ENCODE data around the gene SLC35A5. TPM values are rescaled to one million over a fixed set of nuclear protein-coding genes. Genes with fewer than 3 reads are reported as not detected.

The SLC35A5 gene
- total RNA-seq, 2 experiments from 2014 or later: 17.4 to 23.2 TPM

DNA sequence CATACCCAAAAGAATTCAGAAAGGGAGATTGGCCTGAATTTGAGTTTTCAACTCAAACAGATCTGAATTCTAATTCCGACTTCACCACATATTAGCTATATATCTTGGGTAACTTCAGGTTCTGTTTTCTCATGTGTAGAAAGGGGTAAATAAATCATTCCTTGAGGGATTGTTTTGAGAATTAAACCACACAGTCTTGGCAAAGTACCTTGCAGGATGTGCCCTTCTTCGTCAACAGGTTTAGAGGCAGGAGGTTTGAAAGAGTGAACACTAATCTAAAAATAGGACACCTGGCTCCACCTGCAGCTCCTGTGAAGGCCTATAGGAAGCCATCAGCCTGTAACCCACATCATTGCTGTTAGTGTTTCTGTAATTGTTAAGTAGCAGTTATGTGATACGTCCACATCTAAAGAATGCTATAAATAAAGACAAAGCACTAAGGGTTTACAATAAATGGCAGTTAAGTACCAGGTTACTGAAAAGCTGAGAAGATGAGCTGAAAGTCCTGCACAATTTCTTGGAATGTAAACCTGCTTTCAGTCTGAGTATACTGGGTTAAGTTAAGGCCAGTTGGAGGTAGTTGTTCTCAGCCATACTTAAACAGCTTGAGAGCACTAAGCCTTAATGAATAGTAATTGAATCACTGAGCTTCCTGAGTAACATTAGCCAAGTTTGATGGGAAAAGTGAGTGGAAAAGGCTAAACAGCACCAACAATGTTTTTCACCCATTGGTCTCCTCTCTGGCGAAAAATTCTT, 73.1 kb downstream of the SLC35A5 start:
- Mint-ChIP-seq H3K4me1 (peaks cover 15% of the 10 kb centered on the region), H3K27me3 (no peaks in the 10 kb centered on the region), H3K4me3 (no peak overlapping the region), H3K27ac (no peak overlapping the region), H3K36me3 (no peaks in the 10 kb centered on the region), H3K9me3 (ENCODE audit: low read depth) (no peaks in the 10 kb centered on the region)
- no peak for DNase-seq
- CTCF ChIA-PET: interaction anchor here (0.7 to 2.0 kb wide), 10 partner anchors 8 to 344 kb away, joined by 3 to 18 read pairs (median 4); partner anchors contain the start of gene CD200R1
- ATAC-seq: peak; percentile 42

Other genes with a start within 250 kb of the SLC35A5 start
- gene CD200, start 228.9 kb upstream of the SLC35A5 start, total RNA-seq: 1 to 10 TPM in 1 of 2 experiments, under 1 TPM in 1; 0.67 to 3.6 TPM
- gene BTLA, start 62.6 kb upstream of the SLC35A5 start, total RNA-seq: 10 to 100 TPM; 16.2 to 17.1 TPM
- gene ATG3, start 83 bp upstream of the SLC35A5 start, total RNA-seq: 10 to 100 TPM; 68.0 to 70.6 TPM
- 1 to 10 TPM in 1 of 2 experiments, under 1 TPM in 1; 0.35 to 1.5 TPM for gene CCDC80, start 79.1 kb downstream of the SLC35A5 start, total RNA-seq

Measured in activated CD8-positive, alpha-beta memory T cell treated with anti-CD3 and anti-CD28 coated beads, Interleukin-2, amount 10 ng/mL, durations not matched to agents 7 days and 5 days (primary cell).